HepG2 (cell line): Measurements from ENCODE around the gene FOXRED2.

Experiments used
- ADNP ChIP-seq: sonication (generic); formaldehyde crosslinking; IDR thresholded peaks from 2 replicates; pipeline ENCODE4 v1.4.0; 2020; ENCODE audit warnings: missing genetic modification reagents
- AGO2 ChIP-seq: fragments of 200-400 bp; formaldehyde crosslinking; optimal IDR thresholded peaks from 2 replicates; pipeline ENCODE3; 2017; ENCODE audit warnings: mild to moderate bottlenecking, low read depth, low read length, moderate library complexity
- CENPBD1 ChIP-seq: sonication (generic); formaldehyde crosslinking; IDR thresholded peaks from 2 replicates; pipeline ENCODE4 v1.8.0; 2022; ENCODE audit warnings: missing genetic modification reagents, low read depth, mild to moderate bottlenecking, borderline replicate concordance
- RAD21 ChIP-seq: fragments of 450-650 bp; formaldehyde crosslinking; IDR thresholded peaks from 2 replicates; pipeline ENCODE4 v1.5.0; 2020; ENCODE audit warnings: mild to moderate bottlenecking
- RFX3 ChIP-seq: IDR thresholded peaks from 2 replicates; pipeline ENCODE4 v1.6.1; 2016; ENCODE audit warnings: missing biosample characterization, missing genetic modification reagents
- TGIF2 ChIP-seq: IDR thresholded peaks from 2 replicates; pipeline ENCODE4 v1.6.1; 2016; ENCODE audit warnings: control low read depth, missing compliant biosample characterization
- YY1 ChIP-seq: IDR thresholded peaks from 2 replicates; pipeline ENCODE4 v1.6.1; 2011; ENCODE audit warnings: low read length, low read depth, moderate library complexity, mild to moderate bottlenecking; ENCODE audit not compliant: insufficient read depth, insufficient replicate concordance
- ZBTB7A ChIP-seq: sonication (generic); formaldehyde crosslinking; IDR thresholded peaks from 2 replicates; pipeline ENCODE4 v1.8.0; 2022; ENCODE audit warnings: mild to moderate bottlenecking, missing genetic modification reagents
- TF ChIP-seq, protein P1 (sequence below): sonication (generic); formaldehyde crosslinking; IDR thresholded peaks from 2 replicates; pipeline ENCODE4 v1.8.1; 2023; ENCODE audit warnings: missing genetic modification reagents, inconsistent platforms, borderline replicate concordance
- TF ChIP-seq, protein P2 (sequence below): sonication (generic); formaldehyde crosslinking; IDR thresholded peaks from 2 replicates; pipeline ENCODE4 v1.5.0; 2020; ENCODE audit warnings: mild to moderate bottlenecking, missing genetic modification reagents, moderate library complexity

- TF ChIP-seq YY1, result no peak
- TF ChIP-seq AGO2, result no peak
- no peak for TF ChIP-seq TGIF2 (CRISPR knock-in tag)
- TF ChIP-seq RAD21 (CRISPR knock-in tag), result no peak
- TF ChIP-seq, protein P1, sequence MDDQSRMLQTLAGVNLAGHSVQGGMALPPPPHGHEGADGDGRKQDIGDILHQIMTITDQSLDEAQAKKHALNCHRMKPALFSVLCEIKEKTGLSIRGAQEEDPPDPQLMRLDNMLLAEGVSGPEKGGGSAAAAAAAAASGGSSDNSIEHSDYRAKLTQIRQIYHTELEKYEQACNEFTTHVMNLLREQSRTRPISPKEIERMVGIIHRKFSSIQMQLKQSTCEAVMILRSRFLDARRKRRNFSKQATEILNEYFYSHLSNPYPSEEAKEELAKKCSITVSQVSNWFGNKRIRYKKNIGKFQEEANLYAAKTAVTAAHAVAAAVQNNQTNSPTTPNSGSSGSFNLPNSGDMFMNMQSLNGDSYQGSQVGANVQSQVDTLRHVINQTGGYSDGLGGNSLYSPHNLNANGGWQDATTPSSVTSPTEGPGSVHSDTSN (CRISPR knock-in tag), result no peak
- TF ChIP-seq CENPBD1 (CRISPR knock-in tag), result no peak
- TF ChIP-seq, protein P2, sequence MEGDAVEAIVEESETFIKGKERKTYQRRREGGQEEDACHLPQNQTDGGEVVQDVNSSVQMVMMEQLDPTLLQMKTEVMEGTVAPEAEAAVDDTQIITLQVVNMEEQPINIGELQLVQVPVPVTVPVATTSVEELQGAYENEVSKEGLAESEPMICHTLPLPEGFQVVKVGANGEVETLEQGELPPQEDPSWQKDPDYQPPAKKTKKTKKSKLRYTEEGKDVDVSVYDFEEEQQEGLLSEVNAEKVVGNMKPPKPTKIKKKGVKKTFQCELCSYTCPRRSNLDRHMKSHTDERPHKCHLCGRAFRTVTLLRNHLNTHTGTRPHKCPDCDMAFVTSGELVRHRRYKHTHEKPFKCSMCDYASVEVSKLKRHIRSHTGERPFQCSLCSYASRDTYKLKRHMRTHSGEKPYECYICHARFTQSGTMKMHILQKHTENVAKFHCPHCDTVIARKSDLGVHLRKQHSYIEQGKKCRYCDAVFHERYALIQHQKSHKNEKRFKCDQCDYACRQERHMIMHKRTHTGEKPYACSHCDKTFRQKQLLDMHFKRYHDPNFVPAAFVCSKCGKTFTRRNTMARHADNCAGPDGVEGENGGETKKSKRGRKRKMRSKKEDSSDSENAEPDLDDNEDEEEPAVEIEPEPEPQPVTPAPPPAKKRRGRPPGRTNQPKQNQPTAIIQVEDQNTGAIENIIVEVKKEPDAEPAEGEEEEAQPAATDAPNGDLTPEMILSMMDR (CRISPR knock-in tag), result no peak
- TF ChIP-seq ZBTB7A (CRISPR knock-in tag), result no peak
- no peak for TF ChIP-seq ADNP (CRISPR knock-in tag)
- no peak for TF ChIP-seq RFX3 (CRISPR knock-in tag)
Observed at GRCh38 chr22:36470994-36471331, 35.9 kb downstream of the FOXRED2 start.
